ENCODE data around the gene HDAC1. TPM values are rescaled to one million over a fixed set of nuclear protein-coding genes. Genes with fewer than 3 reads are reported as not detected.

The HDAC1 gene
- total RNA-seq, 1 donor from 2014 or later: 40.4 TPM

DNA sequence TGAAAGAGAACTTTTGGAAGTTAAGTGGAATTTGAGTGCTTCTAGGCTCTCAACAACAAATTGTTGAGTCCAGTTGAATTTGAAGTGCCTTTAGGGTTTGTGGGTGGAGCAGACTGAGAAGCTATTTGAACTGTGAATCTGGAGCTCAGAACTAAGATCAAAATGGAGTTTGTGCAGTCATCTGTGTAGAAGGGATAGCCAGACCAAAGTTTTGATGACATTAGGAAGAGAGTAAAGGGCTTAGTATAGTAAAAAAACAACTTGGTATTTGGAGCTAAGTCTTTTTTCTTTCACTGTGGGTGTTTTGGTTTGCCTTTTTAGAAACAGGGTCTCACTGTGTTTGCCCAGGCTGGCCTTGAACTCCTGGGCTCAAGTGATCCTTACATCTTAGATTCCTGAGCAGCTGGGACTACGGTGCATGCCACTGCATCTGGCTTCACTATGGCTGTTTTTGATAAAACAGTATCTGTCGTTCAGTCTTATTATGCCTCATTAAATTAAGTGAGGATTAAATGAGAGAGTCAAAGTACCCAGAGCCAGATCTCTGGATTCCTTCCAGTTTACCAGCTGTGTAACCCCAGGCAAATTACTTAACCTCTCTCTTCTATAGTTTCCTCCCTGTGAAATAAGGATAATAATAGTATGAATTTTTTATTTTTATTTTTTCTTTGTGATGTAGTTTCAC, 20.0 kb downstream of the HDAC1 start:
- DNase-seq: no peak
- Histone ChIP-seq H3K4me3 (no peak overlapping the region), H3K9me3 (replicated peaks) (no peaks in the 10 kb centered on the region), H3K27ac (replicated peaks) (no peak overlapping the region), H3K36me3 (no peaks in the 10 kb centered on the region), H3K4me1 (peaks cover 25% of the 10 kb centered on the region), H3K27me3 (ENCODE audit: low read depth) (no peaks in the 10 kb centered on the region)
- TF ChIP-seq, protein P1, sequence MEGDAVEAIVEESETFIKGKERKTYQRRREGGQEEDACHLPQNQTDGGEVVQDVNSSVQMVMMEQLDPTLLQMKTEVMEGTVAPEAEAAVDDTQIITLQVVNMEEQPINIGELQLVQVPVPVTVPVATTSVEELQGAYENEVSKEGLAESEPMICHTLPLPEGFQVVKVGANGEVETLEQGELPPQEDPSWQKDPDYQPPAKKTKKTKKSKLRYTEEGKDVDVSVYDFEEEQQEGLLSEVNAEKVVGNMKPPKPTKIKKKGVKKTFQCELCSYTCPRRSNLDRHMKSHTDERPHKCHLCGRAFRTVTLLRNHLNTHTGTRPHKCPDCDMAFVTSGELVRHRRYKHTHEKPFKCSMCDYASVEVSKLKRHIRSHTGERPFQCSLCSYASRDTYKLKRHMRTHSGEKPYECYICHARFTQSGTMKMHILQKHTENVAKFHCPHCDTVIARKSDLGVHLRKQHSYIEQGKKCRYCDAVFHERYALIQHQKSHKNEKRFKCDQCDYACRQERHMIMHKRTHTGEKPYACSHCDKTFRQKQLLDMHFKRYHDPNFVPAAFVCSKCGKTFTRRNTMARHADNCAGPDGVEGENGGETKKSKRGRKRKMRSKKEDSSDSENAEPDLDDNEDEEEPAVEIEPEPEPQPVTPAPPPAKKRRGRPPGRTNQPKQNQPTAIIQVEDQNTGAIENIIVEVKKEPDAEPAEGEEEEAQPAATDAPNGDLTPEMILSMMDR (IDR thresholded peaks at IDR 0.05; ENCODE audit: borderline replicate concordance): no peak
- intact Hi-C loops (cut with micrococcal nuclease): loop anchor here (10.0 kb wide), 1 partner anchor 87 kb away; the partner anchor contains the start of genes EIF3I and TMEM234

DNA sequence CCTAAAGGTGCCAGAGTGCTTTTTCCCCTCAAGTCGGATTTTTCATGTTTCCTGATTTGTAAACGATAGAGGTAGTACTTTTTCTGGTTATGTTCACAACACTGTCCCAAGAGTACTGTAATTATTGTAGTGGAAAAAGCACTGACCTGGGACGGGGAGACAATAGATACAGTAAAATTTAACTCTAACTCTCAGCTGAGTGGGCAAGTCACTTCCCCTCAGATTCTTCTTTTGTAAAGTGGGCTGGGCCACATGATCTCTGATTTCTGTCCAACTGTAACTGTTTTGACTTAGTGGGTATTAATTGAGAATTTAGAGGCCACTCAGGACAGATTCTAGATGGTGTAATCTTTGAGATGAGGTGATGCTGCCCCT, 25.0 kb downstream of the HDAC1 start:
- Histone ChIP-seq H3K27me3 (ENCODE audit: low read depth) (no peaks in the 10 kb centered on the region), H3K4me1 (peaks cover 24% of the 10 kb centered on the region), H3K9me3 (replicated peaks) (no peaks in the 10 kb centered on the region), H3K36me3 (peaks cover 35% of the 10 kb centered on the region), H3K27ac (replicated peaks) (no peak overlapping the region), H3K4me3 (no peak overlapping the region)
- TF ChIP-seq, protein P1 (IDR thresholded peaks at IDR 0.05; ENCODE audit: borderline replicate concordance): no peak
- intact Hi-C loops (cut with micrococcal nuclease): loop anchor here (10.0 kb wide), 1 partner anchor 92 kb away; the partner anchor contains the start of genes EIF3I and TMEM234
- DNase-seq: no peak

DNA sequence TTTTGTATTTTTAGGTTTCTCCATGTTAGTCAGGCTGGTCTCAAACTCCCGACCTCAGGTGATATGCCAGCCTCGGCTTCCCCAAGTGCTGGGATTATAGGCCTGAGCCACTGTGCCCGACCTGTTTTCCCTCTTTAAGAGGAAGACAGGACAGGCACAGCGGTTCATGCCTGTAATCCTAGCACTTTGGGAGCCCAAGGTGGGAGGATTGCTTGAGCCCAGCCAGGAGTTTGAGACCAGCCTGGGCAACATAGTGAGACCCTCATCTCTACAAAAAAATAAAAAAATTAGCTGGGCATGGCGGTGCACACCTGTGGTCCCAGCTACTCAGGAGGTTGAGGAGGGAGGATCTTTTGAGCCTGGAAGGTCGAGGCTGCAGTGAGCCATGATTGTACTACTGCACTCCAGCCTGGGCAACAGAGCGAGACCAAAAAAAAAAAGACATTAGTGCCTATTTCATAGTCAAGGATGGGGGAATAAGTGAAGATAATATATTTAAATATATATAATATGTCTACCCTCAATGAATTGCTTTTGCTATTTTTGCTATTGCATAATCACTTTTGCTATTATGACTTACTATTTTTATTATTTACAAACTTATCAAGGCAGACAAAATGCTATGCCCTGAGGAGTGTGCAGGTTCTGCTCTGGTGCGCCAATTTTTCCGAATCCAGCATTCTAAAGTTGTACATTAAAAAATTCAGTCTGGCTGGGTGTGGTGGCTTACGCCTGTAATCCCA, 26.4 kb downstream of the HDAC1 start:
- no peak for DNase-seq
- Histone ChIP-seq H3K4me1 (peaks cover 27% of the 10 kb centered on the region), H3K9me3 (replicated peaks) (no peaks in the 10 kb centered on the region), H3K27me3 (ENCODE audit: low read depth) (no peaks in the 10 kb centered on the region), H3K4me3 (no peak overlapping the region), H3K27ac (replicated peaks) (no peak overlapping the region), H3K36me3 (peaks cover 35% of the 10 kb centered on the region)
- intact Hi-C loops (cut with micrococcal nuclease): loop anchor here (10.0 kb wide), 1 partner anchor 93 kb away; the partner anchor contains the start of genes EIF3I and TMEM234
- TF ChIP-seq, protein P1 (IDR thresholded peaks at IDR 0.05; ENCODE audit: borderline replicate concordance): no peak

DNA sequence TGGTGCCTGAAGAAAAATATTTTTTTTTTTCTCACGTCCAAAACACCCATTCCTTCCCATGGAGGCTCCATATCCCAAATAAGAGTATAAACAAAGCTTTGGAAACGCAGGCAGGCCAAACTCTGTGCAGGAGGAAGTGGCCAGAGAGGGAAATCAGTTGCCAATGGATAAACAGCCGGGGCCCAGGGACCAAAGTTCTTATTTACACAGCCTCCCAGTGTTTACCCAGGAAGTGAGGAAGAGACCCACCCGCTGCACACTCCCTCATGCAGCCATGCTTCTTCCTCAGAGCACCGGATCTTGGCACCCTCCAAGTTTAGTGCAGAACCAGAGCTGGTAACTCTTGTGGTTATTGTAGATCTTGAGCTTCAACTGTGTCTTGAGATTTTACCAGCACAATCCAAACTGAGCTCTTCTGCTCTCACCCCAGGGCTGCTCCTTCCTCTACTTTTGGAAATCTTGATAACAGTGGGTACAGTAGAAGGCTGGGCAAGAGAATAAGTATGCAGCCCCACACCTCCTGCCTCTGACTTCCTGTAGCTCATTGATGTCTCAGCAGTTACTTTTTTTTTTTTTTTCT, 29.9 kb downstream of the HDAC1 start:
- peak overlapping the region; percentile 24 for H3K27ac ChIP-seq (replicated peaks)
- TF ChIP-seq, protein P1 (IDR thresholded peaks at IDR 0.05; ENCODE audit: borderline replicate concordance): no peak
- peaks cover 8% of the 10 kb centered on the region for H3K4me1 ChIP-seq
- no peaks in the 10 kb centered on the region for H3K9me3 ChIP-seq (replicated peaks)
- no peak for DNase-seq
- H3K36me3 ChIP-seq: peaks cover 61% of the 10 kb centered on the region
- no peak overlapping the region for H3K4me3 ChIP-seq
- no peaks in the 10 kb centered on the region for H3K27me3 ChIP-seq (ENCODE audit: low read depth)
- intact Hi-C loops (cut with micrococcal nuclease): no loop called here

DNA sequence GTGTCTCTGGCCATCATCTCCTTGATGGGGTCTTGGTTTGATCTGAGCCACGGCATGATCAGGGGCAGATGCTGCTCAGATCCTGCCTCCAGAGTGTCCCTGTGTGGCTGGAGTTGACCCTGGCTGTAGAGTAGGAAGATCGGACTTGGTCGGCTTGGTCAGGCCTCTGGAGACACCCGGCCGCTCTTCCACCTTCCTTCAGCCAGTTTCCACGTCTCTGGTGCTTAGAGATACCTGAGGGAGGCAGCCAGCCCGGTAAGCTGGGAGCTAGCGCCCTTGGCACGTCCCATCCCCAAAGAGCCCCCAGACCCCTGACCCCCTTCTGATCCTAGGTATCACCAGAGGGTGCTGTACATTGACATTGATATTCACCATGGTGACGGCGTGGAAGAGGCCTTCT, 35.3 kb downstream of the HDAC1 start:
- Histone ChIP-seq H3K4me3 (no peak overlapping the region), H3K27ac (replicated peaks) (no peak overlapping the region), H3K36me3 (peaks cover 80% of the 10 kb centered on the region), H3K27me3 (ENCODE audit: low read depth) (no peaks in the 10 kb centered on the region), H3K4me1 (no peaks in the 10 kb centered on the region), H3K9me3 (replicated peaks) (no peaks in the 10 kb centered on the region)
- intact Hi-C loops (cut with micrococcal nuclease): no loop called here
- TF ChIP-seq, protein P1 (IDR thresholded peaks at IDR 0.05; ENCODE audit: borderline replicate concordance): no peak
- no peak for DNase-seq
